Fibroblast of lung (primary cell): Measurements from ENCODE around the gene PLCG2.

Source experiments
- CTCF ChIP-seq, 2 donors: IDR thresholded peaks in 1 of 2; conservative IDR thresholded peaks in 1 of 2; 1 replicate in 1 of 2; 2 replicates in 1 of 2; pipeline ENCODE4 v1.5.1; 2011 to 2012; ENCODE audit warnings: low read length in 2 of 2, control low read depth in 1 of 2, inconsistent platforms in 1 of 2, low read depth in 1 of 2, mild to moderate bottlenecking in 1 of 2
- EZH2 ChIP-seq: IDR thresholded peaks from 2 replicates; pipeline ENCODE4 v1.5.1; 2012; ENCODE audit warnings: low read length, control low read depth, mild to moderate bottlenecking; ENCODE audit errors: missing control alignments

- TF ChIP-seq CTCF (conservative IDR thresholded peaks at IDR 0.05 in 1 of 2, IDR thresholded peaks at IDR 0.05 in 1 of 2; ENCODE audit: low read depth in 1 of 2, low read length in 2 of 2) (peak; percentile 28 to 60), EZH2 (no peak)
Observed at GRCh38 chr16:81730090-81731051, 48.7 kb upstream of the PLCG2 start.
